A673 (cell line): ENCODE results near the gene KCNJ9. TPM values are rescaled to one million over a fixed set of nuclear protein-coding genes. Genes with fewer than 3 reads are reported as not detected.
A peak's percentile ranks its signal among the peaks of the same experiment; 100 is the strongest.

Experiments used
- Bru-seq: library from RNA; stranded (reverse); fragments of 400-500 nt; gene quantifications from one replicate; lab custom pipeline; 2021; lab: Mats Ljungman, UMichigan
- BruChase-seq, 2 experiments: library from RNA; stranded (reverse); fragments of 400-500 nt; gene quantifications; one replicate each; lab custom pipeline; 2021; lab: Mats Ljungman, UMichigan
- BruUV-seq: library from RNA; stranded (reverse); fragments of 400-500 nt; replicated peaks from 2 replicates; lab custom pipeline; 2021; lab: Mats Ljungman, UMichigan
- CTCF ChIA-PET: fragments of 300-600 bp; sonication (Branson Sonifier 250); formaldehyde crosslinking; loops from one replicate; lab custom pipeline; 2022; ENCODE audit warnings: antibody characterized with exemption; lab: Charles Lee
- POLR2A ChIA-PET: fragments of 300-600 bp; sonication (Branson Sonifier 250); formaldehyde crosslinking; loops from one replicate; lab custom pipeline; 2022; ENCODE audit warnings: antibody characterized with exemption; ENCODE audit not compliant: low non-redundant PET; lab: Charles Lee
- DNase-seq: peaks from one replicate; pipeline ENCODE4 v3.0.0-alpha.2; 2015; ENCODE audit warnings: low spot score
- H3K27ac ChIP-seq: fragments of 200-600 bp; sonication (generic); 2 replicates; pipeline ENCODE4 v1.5.1; 2016; ENCODE audit warnings: mixed run types, low read depth, mild to moderate bottlenecking, mixed read lengths, antibody characterized with exemption, low read length; ENCODE audit not compliant: poor library complexity, severe bottlenecking
- H3K27me3 ChIP-seq: fragments of 200-600 bp; sonication (generic); replicated peaks from 2 replicates; pipeline ENCODE4 v1.6.1; 2017; ENCODE audit warnings: mixed run types, low read depth, mild to moderate bottlenecking, mixed read lengths, antibody characterized with exemption, low read length; ENCODE audit not compliant: insufficient read depth, poor library complexity
- H3K36me3 ChIP-seq: fragments of 200-600 bp; sonication (generic); 2 replicates; pipeline ENCODE4 v1.6.1; 2016; ENCODE audit warnings: mixed run types, mild to moderate bottlenecking, mixed read lengths, antibody characterized with exemption, low read length; ENCODE audit not compliant: insufficient read depth, poor library complexity, severe bottlenecking
- H3K4me1 ChIP-seq: fragments of 200-600 bp; sonication (generic); 2 replicates; pipeline ENCODE4 v1.6.1; 2017; ENCODE audit warnings: mixed run types, mild to moderate bottlenecking, mixed read lengths, antibody characterized with exemption, low read length; ENCODE audit not compliant: insufficient read depth, poor library complexity, severe bottlenecking
- H3K4me3 ChIP-seq: fragments of 200-600 bp; sonication (generic); 2 replicates; pipeline ENCODE4 v1.5.1; 2016; ENCODE audit warnings: low read depth, mixed run types, mild to moderate bottlenecking, mixed read lengths, low read length; ENCODE audit not compliant: poor library complexity, severe bottlenecking
- H3K9me3 ChIP-seq: fragments of 200-600 bp; sonication (generic); 2 replicates; pipeline ENCODE4 v1.6.1; 2016; ENCODE audit warnings: mixed run types, low read depth, mild to moderate bottlenecking, mixed read lengths, antibody characterized with exemption, low read length; ENCODE audit not compliant: poor library complexity, severe bottlenecking
- EZH2 ChIP-seq: fragments of 200-600 bp; sonication (generic); IDR thresholded peaks from 2 replicates; pipeline ENCODE4 v1.6.1; 2017; ENCODE audit warnings: borderline replicate concordance, low read depth, mild to moderate bottlenecking, mixed read lengths, antibody characterized with exemption, low read length; ENCODE audit not compliant: poor library complexity, severe bottlenecking
- intact Hi-C: fragments of 100-400 bp; cut with micrococcal nuclease; formaldehyde crosslinking; loops from one replicate; pipeline ENCODE4 v1.10.0; 2022; ENCODE audit not compliant: unreplicated experiment
- long read RNA-seq: library from polyadenylated mRNA; stranded (forward); transcript quantifications from one replicate; pipeline ENCODE4 v2.0.0, GENCODE V29; 2022
- total RNA-seq: library from RNA; stranded (reverse); gene quantifications from 2 replicates; pipeline ENCODE4 v1.2.3, GENCODE V29; 2021
- TF ChIP-seq, protein P1 (sequence below): fragments of 300-800, 200-600 bp; sonication (generic); conservative IDR thresholded peaks from 2 replicates; pipeline ENCODE4 v1.5.1; 2017; ENCODE audit warnings: low read depth, mild to moderate bottlenecking, antibody characterized with exemption, low read length, moderate library complexity, mixed read lengths

KCNJ9 gene
- total RNA-seq (not detected in 2 replicates), Bru-seq, nascent RNA (not detected), BruChase-seq, experiment 1, labeled RNA remaining after a 2-hour chase (percentile 8 among the genes with signal in this experiment), BruChase-seq, experiment 2, labeled RNA remaining after a 6-hour chase (not detected)
- long read RNA-seq: 0 reads

DNA sequence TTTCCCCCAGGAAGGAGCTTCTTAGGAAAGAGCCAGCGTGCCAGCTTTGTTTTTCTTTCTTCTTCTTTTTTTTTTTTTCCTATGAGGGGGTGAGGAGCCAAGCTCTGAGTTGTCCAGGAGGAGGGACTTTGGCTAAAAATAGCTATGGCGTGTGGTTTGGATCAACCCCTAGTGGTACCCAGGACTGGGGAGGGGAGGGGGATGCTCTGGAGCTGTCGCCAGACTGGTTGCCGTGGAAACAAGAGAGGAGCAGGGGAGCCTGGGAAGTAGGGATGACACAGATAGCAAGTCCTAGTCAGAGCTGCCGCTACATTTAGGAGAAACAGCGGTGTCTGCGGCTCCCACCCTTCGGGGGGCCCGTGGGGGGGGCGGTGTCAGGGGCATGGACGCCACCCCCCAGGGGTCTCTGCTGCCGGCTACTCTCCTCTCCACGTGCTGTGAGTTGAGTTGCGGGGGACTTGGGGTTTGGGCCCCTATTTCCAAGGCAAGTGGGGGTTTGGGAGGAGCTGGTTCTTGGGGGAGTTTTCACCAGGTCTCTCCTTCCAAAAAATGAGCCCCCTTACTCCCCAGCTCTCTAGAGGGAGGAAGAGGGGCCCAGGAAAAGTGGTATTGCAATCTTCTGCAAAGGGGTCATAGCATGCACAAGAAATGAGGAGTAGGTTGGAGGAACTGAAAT lies at the start of gene KCNJ9:
Gene KCNJ9, plus strand, starts transcription at position 278 of the 676 bp plus-strand sequence. CDS start 2,493 bp downstream, outside the sequence.
- intact Hi-C loops: no loop called here
- Histone ChIP-seq H3K36me3 (no peaks in the 10 kb centered on the region), H3K27me3 (peaks cover 47% of the 10 kb centered on the region), H3K27ac (no peak within 1 kb of the TSS), H3K9me3 (no peaks in the 10 kb centered on the region), H3K4me3 (no peak within 1 kb of the TSS), H3K4me1 (no peaks in the 10 kb centered on the region)
- ChIA-PET POLR2A (no interaction called here), CTCF (interaction anchor here (1.1 to 1.4 kb wide), 2 partner anchors 35 to 76 kb away, joined by 4 to 5 read pairs; no protein-coding TSS in a partner anchor)
- peak; percentile 35 for DNase-seq
- no TSS peak for BruUV-seq
- TF ChIP-seq EZH2: no peak
- TF ChIP-seq, protein P1, sequence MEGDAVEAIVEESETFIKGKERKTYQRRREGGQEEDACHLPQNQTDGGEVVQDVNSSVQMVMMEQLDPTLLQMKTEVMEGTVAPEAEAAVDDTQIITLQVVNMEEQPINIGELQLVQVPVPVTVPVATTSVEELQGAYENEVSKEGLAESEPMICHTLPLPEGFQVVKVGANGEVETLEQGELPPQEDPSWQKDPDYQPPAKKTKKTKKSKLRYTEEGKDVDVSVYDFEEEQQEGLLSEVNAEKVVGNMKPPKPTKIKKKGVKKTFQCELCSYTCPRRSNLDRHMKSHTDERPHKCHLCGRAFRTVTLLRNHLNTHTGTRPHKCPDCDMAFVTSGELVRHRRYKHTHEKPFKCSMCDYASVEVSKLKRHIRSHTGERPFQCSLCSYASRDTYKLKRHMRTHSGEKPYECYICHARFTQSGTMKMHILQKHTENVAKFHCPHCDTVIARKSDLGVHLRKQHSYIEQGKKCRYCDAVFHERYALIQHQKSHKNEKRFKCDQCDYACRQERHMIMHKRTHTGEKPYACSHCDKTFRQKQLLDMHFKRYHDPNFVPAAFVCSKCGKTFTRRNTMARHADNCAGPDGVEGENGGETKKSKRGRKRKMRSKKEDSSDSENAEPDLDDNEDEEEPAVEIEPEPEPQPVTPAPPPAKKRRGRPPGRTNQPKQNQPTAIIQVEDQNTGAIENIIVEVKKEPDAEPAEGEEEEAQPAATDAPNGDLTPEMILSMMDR: no peak

DNA sequence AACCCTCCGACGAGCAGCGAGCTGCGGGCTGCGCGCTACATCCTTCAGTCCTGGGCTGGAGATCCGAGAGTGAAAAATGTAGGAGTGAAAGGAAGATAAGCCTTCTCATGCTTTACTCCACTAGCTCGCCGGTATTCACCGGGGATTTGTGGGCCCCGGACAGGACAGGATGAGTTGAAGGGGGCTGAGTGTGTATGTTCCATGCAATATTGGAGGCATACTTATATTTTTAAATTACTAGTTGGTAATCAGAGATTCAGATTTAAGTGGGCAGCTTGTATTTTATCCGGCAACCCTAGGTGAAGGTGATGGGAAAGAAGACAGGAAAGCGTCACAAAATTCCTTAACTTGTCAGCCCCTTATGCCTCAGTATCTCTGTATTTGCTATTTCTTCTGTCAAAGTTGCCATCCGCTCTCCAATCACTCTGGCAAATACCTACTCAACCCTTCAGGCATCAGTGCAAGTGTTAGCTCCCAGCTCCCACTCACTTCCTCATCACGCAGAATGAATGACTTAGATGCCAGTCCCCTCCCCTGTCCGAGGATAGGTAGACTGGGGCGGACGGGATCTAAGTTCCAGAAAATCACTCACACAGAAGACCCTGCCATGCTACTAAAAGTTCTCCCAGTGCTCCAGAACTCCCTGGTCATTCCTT lies 49.0 kb upstream of the KCNJ9 start:
- no peak for DNase-seq
- Histone ChIP-seq H3K4me1 (peaks cover 11% of the 10 kb centered on the region), H3K4me3 (peak overlapping the region; percentile 63), H3K36me3 (no peaks in the 10 kb centered on the region), H3K9me3 (no peaks in the 10 kb centered on the region), H3K27ac (no peak overlapping the region), H3K27me3 (peaks cover 32% of the 10 kb centered on the region)
- ChIA-PET CTCF (interaction anchor here (1.0 to 1.3 kb wide), 3 partner anchors 14 to 26 kb away, joined by 3 to 4 read pairs (median 3); no protein-coding TSS in a partner anchor), POLR2A (no interaction called here)
- no TSS peak for BruUV-seq
- intact Hi-C loops: no loop called here
- TF ChIP-seq, protein P1: no peak
- no peak for TF ChIP-seq EZH2

DNA sequence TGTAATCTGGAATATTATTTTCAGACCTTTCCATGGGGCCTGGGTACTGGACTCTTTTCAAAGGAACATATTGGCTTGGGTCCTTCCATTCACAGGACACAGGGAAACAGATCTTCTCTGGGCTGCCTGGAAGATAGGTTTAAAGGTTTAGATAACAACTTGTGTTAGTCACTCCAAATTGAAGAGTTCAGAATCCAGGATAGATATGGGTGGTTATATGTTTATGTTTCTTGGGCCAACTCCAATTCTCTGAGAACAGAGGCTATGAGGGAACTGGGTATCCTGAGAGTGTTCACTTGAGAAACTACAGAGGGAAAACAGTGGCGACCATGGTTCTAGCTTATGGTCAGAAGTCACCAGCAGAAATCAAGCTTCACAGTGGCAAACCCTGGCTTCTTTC lies 40.9 kb upstream of the KCNJ9 start:
- Histone ChIP-seq H3K36me3 (no peaks in the 10 kb centered on the region), H3K4me1 (no peaks in the 10 kb centered on the region), H3K27me3 (peaks cover 37% of the 10 kb centered on the region), H3K27ac (no peak overlapping the region), H3K9me3 (no peaks in the 10 kb centered on the region), H3K4me3 (no peak overlapping the region)
- no peak for DNase-seq
- POLR2A ChIA-PET: no interaction called here
- CTCF ChIA-PET: no interaction called here
- TF ChIP-seq EZH2: no peak
- TF ChIP-seq, protein P1: no peak
- BruUV-seq: no TSS peak
- intact Hi-C loops: no loop called here
